AG10803 (cell line): ENCODE measurements around the gene LPO.
A peak's percentile ranks its signal among the peaks of the same experiment; 100 is the strongest.

ENCODE experiments used
- DNase-seq: peaks from one replicate; pipeline ENCODE4 v3.0.0; 2010; ENCODE audit warnings: low read depth
- H3K4me3 ChIP-seq: 2 replicates; pipeline ENCODE4 v1.5.1; 2011; ENCODE audit warnings: mild to moderate bottlenecking, low read length, control low read depth
- CTCF ChIP-seq: conservative IDR thresholded peaks from 2 replicates; pipeline ENCODE4 v1.5.1; 2011; ENCODE audit warnings: mild to moderate bottlenecking, low read length, control low read depth, inconsistent platforms

LPO gene

GRCh38 chr17:58228679-58229078 is 9.7 kb upstream of the LPO start:
- no peak overlapping the region for H3K4me3 ChIP-seq
- no peak for DNase-seq
- no peak for TF ChIP-seq CTCF

DNA sequence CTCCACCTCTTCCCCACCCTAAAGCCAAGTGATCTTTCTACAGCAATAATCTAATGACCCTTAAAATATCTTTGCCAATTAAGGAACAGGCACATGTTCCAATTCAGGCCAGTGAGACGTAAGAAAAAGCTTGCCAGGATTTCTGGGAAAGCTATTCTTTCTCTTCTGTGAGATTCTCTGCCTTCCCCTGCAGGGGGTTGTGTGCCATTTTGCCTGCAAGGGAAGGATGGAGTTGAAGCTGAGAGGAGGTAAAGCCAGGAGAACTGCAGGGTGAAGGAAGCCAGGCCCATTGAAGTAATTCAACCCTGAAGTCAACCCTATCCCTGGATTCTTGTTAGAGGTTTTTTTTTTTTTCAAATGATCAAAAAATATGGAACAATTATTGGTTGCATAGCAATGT is 9.0 kb upstream of the LPO start:
- DNase-seq = no peak
- no peak for TF ChIP-seq CTCF
- no peak overlapping the region for H3K4me3 ChIP-seq

- TF ChIP-seq CTCF = no peak
- H3K4me3 ChIP-seq = no peak overlapping the region
- no peak for DNase-seq
Observed at GRCh38 chr17:58229881-58230280, 8.5 kb upstream of the LPO start.

- peak; percentile 64 for DNase-seq
- no peak overlapping the region for H3K4me3 ChIP-seq
- no peak for TF ChIP-seq CTCF
Observed at GRCh38 chr17:58231641-58232040, 6.7 kb upstream of the LPO start.

DNA sequence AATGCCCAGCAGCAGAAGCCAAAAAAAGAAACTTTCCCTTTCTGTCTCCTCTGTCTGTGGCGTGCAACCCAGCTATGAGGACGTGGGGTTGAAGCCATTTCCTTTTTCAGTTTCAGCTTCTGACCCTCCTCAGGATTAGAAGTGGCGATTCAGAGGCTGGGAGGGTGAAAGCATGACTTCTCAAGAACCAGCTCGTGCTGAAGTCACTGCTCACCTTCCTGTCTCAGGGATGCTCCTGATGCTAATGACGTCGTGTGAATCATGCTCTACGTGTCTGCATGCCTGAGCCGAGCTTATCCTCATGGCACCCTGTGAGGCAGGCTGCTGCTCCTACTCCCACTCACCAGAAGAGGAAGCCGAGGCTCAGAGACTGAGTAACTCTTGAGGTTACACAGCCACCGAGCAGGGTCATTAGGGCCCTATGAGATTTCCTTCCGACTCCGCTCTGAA is 5.7 kb upstream of the LPO start:
- peak; percentile 68 for DNase-seq
- H3K4me3 ChIP-seq = no peak overlapping the region
- no peak for TF ChIP-seq CTCF

DNA sequence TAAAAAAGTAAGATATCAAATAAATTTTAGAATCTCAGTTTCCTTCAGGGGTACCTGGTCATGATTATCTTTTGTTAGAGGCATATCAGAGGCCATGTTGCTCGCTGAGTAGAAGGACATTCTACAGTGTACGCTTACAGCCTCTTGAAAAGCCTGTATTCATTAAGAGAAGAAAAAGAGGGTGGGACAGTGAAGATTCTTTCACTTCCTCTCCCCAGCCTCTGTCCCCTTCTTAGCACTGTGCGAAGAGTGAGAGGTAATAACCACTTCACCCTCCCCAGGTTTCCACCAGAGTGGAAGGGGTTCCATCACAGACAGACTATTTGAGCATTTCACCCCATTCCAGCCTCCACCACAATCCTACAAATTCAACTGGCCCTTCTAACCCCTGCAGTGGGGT is 4.8 kb upstream of the LPO start:
- no peak overlapping the region for H3K4me3 ChIP-seq
- no peak for TF ChIP-seq CTCF
- DNase-seq = no peak

DNA sequence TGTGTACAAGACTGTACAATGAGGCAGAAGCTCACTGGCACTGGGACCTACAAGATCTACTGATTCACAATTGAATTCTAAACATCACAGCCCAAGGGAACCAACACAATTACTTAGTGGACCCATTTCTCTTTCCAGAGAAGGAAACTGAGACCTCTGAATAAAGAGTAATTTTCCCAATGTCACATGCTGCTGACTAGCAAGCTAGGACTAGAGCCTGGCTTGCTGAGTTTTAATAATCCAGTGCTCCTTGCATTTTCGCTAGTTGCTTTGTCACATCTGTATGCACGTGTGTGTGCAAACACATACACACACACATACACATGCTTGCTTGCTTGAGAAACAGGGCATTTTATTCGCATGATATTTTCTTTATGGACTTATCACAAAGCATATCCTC is 3.9 kb upstream of the LPO start:
- no peak overlapping the region for H3K4me3 ChIP-seq
- TF ChIP-seq CTCF = no peak
- DNase-seq = no peak
